Suprapubic skin (tissue), 3 donors: Measurements from ENCODE around the gene SLC36A1.

Source experiments
- POLR2A ChIP-seq, 2 donors: fragments of 450-650 bp; IDR thresholded peaks; one replicate each; pipeline ENCODE4 v1.6.1; 2017; ENCODE audit warnings: antibody characterized with exemption in 2 of 2, mild to moderate bottlenecking in 2 of 2, moderate library complexity in 2 of 2
- TF ChIP-seq, protein P1 (sequence below), 2 donors: fragments of 200-600 bp in 1 of 2; fragments of 450-650 bp in 1 of 2; sonication (generic) in 1 of 2; IDR thresholded peaks; one replicate each; pipeline ENCODE4 v1.5.1; 2016 to 2019; ENCODE audit warnings: antibody characterized with exemption in 2 of 2, mild to moderate bottlenecking in 1 of 2, moderate library complexity in 1 of 2

DNA sequence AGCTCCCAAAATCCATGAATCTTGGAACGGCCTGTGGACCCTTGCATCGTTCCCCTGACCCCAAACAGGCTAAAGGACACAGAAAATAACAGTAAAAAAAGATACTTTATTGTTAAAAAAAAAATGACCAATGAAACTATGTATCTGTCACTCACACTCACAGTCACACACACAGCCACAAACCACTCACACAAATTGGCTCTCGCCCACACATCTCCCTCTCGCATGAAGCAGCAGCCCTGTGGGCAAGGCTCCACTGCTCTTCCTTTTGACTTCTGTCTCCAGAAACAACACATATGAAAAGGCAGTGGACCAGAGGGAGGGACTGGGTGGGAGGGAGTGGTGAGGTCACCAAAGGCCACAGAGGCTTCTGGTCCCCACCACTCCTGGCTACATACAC, 56.6 kb downstream of the SLC36A1 start:
- TF ChIP-seq POLR2A (IDR thresholded peaks at IDR 0.05), result no peak
- TF ChIP-seq, protein P1, sequence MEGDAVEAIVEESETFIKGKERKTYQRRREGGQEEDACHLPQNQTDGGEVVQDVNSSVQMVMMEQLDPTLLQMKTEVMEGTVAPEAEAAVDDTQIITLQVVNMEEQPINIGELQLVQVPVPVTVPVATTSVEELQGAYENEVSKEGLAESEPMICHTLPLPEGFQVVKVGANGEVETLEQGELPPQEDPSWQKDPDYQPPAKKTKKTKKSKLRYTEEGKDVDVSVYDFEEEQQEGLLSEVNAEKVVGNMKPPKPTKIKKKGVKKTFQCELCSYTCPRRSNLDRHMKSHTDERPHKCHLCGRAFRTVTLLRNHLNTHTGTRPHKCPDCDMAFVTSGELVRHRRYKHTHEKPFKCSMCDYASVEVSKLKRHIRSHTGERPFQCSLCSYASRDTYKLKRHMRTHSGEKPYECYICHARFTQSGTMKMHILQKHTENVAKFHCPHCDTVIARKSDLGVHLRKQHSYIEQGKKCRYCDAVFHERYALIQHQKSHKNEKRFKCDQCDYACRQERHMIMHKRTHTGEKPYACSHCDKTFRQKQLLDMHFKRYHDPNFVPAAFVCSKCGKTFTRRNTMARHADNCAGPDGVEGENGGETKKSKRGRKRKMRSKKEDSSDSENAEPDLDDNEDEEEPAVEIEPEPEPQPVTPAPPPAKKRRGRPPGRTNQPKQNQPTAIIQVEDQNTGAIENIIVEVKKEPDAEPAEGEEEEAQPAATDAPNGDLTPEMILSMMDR (IDR thresholded peaks at IDR 0.05), result no peak
